Astrocyte (in vitro differentiated cells and primary cell): ENCODE data around the gene RAB30. TPM values are rescaled to one million over a fixed set of nuclear protein-coding genes. Genes with fewer than 3 reads are reported as not detected.

ENCODE experiments used
- DNase-seq: peaks from one replicate; pipeline ENCODE4 v3.0.0-alpha.2; 2010; ENCODE audit warnings: low read depth
- FAIRE-seq: peaks from 2 replicates; lab custom pipeline; 2011; peaks lifted over from hg19 to GRCh38; lab: Jason Lieb, UNC
- H2AFZ ChIP-seq: 2 replicates; pipeline ENCODE4 v1.6.0; 2012; ENCODE audit warnings: low read depth, low read length, inconsistent platforms
- H3K27ac ChIP-seq: 2 replicates; pipeline ENCODE4 v1.5.1; 2011; ENCODE audit warnings: low read depth, low read length, inconsistent platforms
- H3K27me3 ChIP-seq: 2 replicates; pipeline ENCODE4 v1.6.0; 2011; ENCODE audit warnings: low read length, inconsistent platforms; ENCODE audit not compliant: insufficient read depth
- H3K36me3 ChIP-seq: 2 replicates; pipeline ENCODE4 v1.5.1; 2011; ENCODE audit warnings: low read length, inconsistent platforms; ENCODE audit not compliant: insufficient read depth
- H3K4me1 ChIP-seq: 2 replicates; pipeline ENCODE4 v1.5.1; 2011; ENCODE audit warnings: low read length, inconsistent platforms; ENCODE audit not compliant: insufficient read depth
- H3K4me2 ChIP-seq: 2 replicates; pipeline ENCODE4 v1.6.0; 2012; ENCODE audit warnings: low read length, inconsistent platforms
- H3K4me3 ChIP-seq: 2 replicates; pipeline ENCODE4 v1.5.1; 2011; ENCODE audit warnings: low read depth, mild to moderate bottlenecking, low read length, inconsistent platforms; ENCODE audit not compliant: insufficient read depth
- H3K79me2 ChIP-seq: 2 replicates; pipeline ENCODE4 v1.6.0; 2012; ENCODE audit warnings: mild to moderate bottlenecking, low read length, inconsistent platforms; ENCODE audit not compliant: insufficient read depth
- H3K9ac ChIP-seq: 2 replicates; pipeline ENCODE4 v1.6.0; 2012; ENCODE audit warnings: mild to moderate bottlenecking, low read length, inconsistent platforms
- H3K9me3 ChIP-seq: 2 replicates; pipeline ENCODE4 v1.5.1; 2012; ENCODE audit warnings: low read depth, mild to moderate bottlenecking, low read length, inconsistent platforms; ENCODE audit not compliant: insufficient read depth
- H4K20me1 ChIP-seq: 2 replicates; pipeline ENCODE4 v1.6.0; 2012; ENCODE audit warnings: low read length, inconsistent platforms; ENCODE audit not compliant: insufficient read depth
- H3K27ac Mint-ChIP-seq: one replicate; pipeline ENCODE4 v1.8.0; 2021; ENCODE audit warnings: mild to moderate bottlenecking, mixed read lengths; ENCODE audit not compliant: unreplicated experiment
- H3K27me3 Mint-ChIP-seq: one replicate; pipeline ENCODE4 v1.8.0; 2021; ENCODE audit warnings: low read depth, mixed read lengths; ENCODE audit not compliant: unreplicated experiment
- H3K36me3 Mint-ChIP-seq: one replicate; pipeline ENCODE4 v1.8.0; 2021; ENCODE audit warnings: low read depth, mixed read lengths; ENCODE audit not compliant: unreplicated experiment
- H3K4me1 Mint-ChIP-seq: one replicate; pipeline ENCODE4 v1.8.0; 2021; ENCODE audit warnings: low read depth, mixed read lengths; ENCODE audit not compliant: unreplicated experiment
- H3K4me3 Mint-ChIP-seq: one replicate; pipeline ENCODE4 v1.8.0; 2021; ENCODE audit warnings: mild to moderate bottlenecking, moderate library complexity, mixed read lengths; ENCODE audit not compliant: unreplicated experiment
- H3K9me3 Mint-ChIP-seq: one replicate; pipeline ENCODE4 v1.8.0; 2021; ENCODE audit warnings: mild to moderate bottlenecking, mixed read lengths; ENCODE audit not compliant: unreplicated experiment
- EZH2 ChIP-seq: IDR thresholded peaks from 2 replicates; pipeline ENCODE4 v1.6.1; 2012; ENCODE audit warnings: mild to moderate bottlenecking, low read length, inconsistent platforms; ENCODE audit not compliant: insufficient read depth
- total RNA-seq: library from RNA; stranded (reverse); gene quantifications from 2 replicates; pipeline ENCODE4 v1.2.1, GENCODE V29; 2021
- TF ChIP-seq, protein P1 (sequence below): IDR thresholded peaks from 2 replicates; pipeline ENCODE4 v1.5.1; 2011; ENCODE audit warnings: low read depth, mild to moderate bottlenecking, inconsistent platforms, low read length, moderate library complexity; ENCODE audit not compliant: insufficient read depth

The RAB30 gene
- total RNA-seq, 1 donor from 2014 or later, result 40.0 TPM

DNA sequence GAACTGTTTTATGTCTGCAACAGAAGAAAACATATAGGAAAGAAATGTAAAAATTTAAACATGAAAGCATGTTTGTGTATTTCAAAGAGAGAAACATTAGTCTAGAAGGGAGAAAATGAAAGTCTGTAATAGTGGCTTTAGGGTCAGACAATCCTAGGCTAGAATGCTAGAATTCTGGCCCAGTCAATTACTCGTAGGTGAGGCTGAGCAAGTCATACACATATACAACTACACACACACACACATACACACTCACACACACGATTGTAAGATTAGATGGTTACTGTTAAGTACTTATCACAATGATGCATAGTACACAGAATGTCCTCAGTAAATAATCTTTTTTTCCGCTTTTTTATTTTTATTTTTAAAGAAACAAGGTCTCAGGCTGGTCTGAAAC, 47.5 kb upstream of the RAB30 start:
- H4K20me1 ChIP-seq, result no peaks in the 10 kb centered on the region
- H3K27me3 Mint-ChIP-seq, result no peaks in the 10 kb centered on the region
- no peaks in the 10 kb centered on the region for H3K9me3 ChIP-seq
- H3K36me3 ChIP-seq, result no peaks in the 10 kb centered on the region
- no peak overlapping the region for H3K9ac ChIP-seq
- H3K79me2 ChIP-seq, result no peaks in the 10 kb centered on the region
- H3K4me3 ChIP-seq, result no peak overlapping the region
- peaks cover 4% of the 10 kb centered on the region for H3K4me1 Mint-ChIP-seq
- no peak overlapping the region for H2AFZ ChIP-seq
- FAIRE-seq (no peak), DNase-seq (no peak)
- H3K27ac ChIP-seq, result no peak overlapping the region
- H3K36me3 Mint-ChIP-seq, result no peaks in the 10 kb centered on the region
- no peaks in the 10 kb centered on the region for H3K9me3 Mint-ChIP-seq
- H3K4me3 Mint-ChIP-seq, result no peak overlapping the region
- H3K4me1 ChIP-seq, result no peaks in the 10 kb centered on the region
- TF ChIP-seq, protein P1, sequence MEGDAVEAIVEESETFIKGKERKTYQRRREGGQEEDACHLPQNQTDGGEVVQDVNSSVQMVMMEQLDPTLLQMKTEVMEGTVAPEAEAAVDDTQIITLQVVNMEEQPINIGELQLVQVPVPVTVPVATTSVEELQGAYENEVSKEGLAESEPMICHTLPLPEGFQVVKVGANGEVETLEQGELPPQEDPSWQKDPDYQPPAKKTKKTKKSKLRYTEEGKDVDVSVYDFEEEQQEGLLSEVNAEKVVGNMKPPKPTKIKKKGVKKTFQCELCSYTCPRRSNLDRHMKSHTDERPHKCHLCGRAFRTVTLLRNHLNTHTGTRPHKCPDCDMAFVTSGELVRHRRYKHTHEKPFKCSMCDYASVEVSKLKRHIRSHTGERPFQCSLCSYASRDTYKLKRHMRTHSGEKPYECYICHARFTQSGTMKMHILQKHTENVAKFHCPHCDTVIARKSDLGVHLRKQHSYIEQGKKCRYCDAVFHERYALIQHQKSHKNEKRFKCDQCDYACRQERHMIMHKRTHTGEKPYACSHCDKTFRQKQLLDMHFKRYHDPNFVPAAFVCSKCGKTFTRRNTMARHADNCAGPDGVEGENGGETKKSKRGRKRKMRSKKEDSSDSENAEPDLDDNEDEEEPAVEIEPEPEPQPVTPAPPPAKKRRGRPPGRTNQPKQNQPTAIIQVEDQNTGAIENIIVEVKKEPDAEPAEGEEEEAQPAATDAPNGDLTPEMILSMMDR, result no peak
- TF ChIP-seq EZH2, result no peak
- no peak overlapping the region for H3K27ac Mint-ChIP-seq
- H3K27me3 ChIP-seq, result no peaks in the 10 kb centered on the region
- H3K4me2 ChIP-seq, result no peak overlapping the region

DNA sequence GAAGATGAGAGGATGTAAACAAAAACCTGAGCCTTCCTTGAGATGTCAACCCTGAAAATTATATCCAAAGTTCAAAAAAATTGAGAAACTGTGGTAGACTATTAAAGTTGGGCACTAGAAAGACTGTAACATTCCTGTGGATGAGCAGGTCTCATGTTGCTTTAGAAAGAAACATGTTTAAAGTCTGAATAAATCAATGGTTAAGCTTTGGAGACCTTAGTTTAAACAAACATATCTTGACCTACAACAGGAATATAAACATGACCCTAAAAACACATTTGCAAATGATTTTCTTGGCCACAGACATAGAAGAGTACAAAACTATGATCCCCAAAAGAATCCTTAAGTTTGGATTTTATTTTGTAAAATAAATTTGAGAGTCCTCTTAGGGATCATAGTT, 47.1 kb upstream of the RAB30 start:
- no peaks in the 10 kb centered on the region for H3K9me3 Mint-ChIP-seq
- Histone ChIP-seq H3K79me2 (no peaks in the 10 kb centered on the region), H3K27ac (no peak overlapping the region), H3K4me1 (no peaks in the 10 kb centered on the region), H3K9ac (no peak overlapping the region), H3K4me2 (no peak overlapping the region), H2AFZ (no peak overlapping the region), H3K36me3 (no peaks in the 10 kb centered on the region), H4K20me1 (no peaks in the 10 kb centered on the region), H3K4me3 (no peak overlapping the region), H3K9me3 (no peaks in the 10 kb centered on the region), H3K27me3 (no peaks in the 10 kb centered on the region)
- H3K27me3 Mint-ChIP-seq, result no peaks in the 10 kb centered on the region
- H3K27ac Mint-ChIP-seq, result no peak overlapping the region
- no peaks in the 10 kb centered on the region for H3K36me3 Mint-ChIP-seq
- no peak overlapping the region for H3K4me3 Mint-ChIP-seq
- TF ChIP-seq EZH2, result no peak
- TF ChIP-seq, protein P1, result no peak
- FAIRE-seq (no peak), DNase-seq (no peak)
- H3K4me1 Mint-ChIP-seq, result peaks cover 4% of the 10 kb centered on the region

GRCh38 chr11:83116015-83116641, 44.4 kb upstream of the RAB30 start:
- peak overlapping the region; percentile 22 for H2AFZ ChIP-seq
- H3K4me1 ChIP-seq, result no peaks in the 10 kb centered on the region
- no peaks in the 10 kb centered on the region for H4K20me1 ChIP-seq
- no peak for TF ChIP-seq EZH2
- TF ChIP-seq, protein P1, result no peak
- no peak overlapping the region for H3K27ac Mint-ChIP-seq
- H3K4me2 ChIP-seq, result no peak overlapping the region
- H3K4me3 Mint-ChIP-seq, result no peak overlapping the region
- FAIRE-seq (no peak), DNase-seq (no peak)
- no peak overlapping the region for H3K4me3 ChIP-seq
- peaks cover 4% of the 10 kb centered on the region for H3K4me1 Mint-ChIP-seq
- no peaks in the 10 kb centered on the region for H3K27me3 Mint-ChIP-seq
- H3K9ac ChIP-seq, result no peak overlapping the region
- H3K36me3 Mint-ChIP-seq, result no peaks in the 10 kb centered on the region
- no peaks in the 10 kb centered on the region for H3K9me3 Mint-ChIP-seq
- H3K27me3 ChIP-seq, result no peaks in the 10 kb centered on the region
- no peaks in the 10 kb centered on the region for H3K9me3 ChIP-seq
- no peaks in the 10 kb centered on the region for H3K79me2 ChIP-seq
- H3K27ac ChIP-seq, result no peak overlapping the region
- H3K36me3 ChIP-seq, result no peaks in the 10 kb centered on the region
